Esophagus squamous epithelium (tissue), 4 donors: ENCODE measurements around the gene FBXO33.

ENCODE experiments used
- POLR2A ChIP-seq, 4 donors: fragments of 450-650 bp; IDR thresholded peaks; one replicate each; pipeline ENCODE4 v1.6.1; 2017; ENCODE audit warnings: antibody characterized with exemption in 4 of 4, mild to moderate bottlenecking in 4 of 4, moderate library complexity in 3 of 4
- TF ChIP-seq, protein P1 (sequence below), 6 experiments: fragments of 450-650 bp in 4 of 6; fragments of 200-600 bp in 2 of 6; sonication (generic) in 2 of 6; IDR thresholded peaks; one replicate each; pipeline ENCODE4 v1.5.1; 2016 to 2019; ENCODE audit warnings: antibody characterized with exemption in 6 of 6, mild to moderate bottlenecking in 4 of 6, moderate library complexity in 4 of 6

GRCh38 chr14:39426605-39427004 is 5.6 kb downstream of the FBXO33 start:
- TF ChIP-seq, protein P1, sequence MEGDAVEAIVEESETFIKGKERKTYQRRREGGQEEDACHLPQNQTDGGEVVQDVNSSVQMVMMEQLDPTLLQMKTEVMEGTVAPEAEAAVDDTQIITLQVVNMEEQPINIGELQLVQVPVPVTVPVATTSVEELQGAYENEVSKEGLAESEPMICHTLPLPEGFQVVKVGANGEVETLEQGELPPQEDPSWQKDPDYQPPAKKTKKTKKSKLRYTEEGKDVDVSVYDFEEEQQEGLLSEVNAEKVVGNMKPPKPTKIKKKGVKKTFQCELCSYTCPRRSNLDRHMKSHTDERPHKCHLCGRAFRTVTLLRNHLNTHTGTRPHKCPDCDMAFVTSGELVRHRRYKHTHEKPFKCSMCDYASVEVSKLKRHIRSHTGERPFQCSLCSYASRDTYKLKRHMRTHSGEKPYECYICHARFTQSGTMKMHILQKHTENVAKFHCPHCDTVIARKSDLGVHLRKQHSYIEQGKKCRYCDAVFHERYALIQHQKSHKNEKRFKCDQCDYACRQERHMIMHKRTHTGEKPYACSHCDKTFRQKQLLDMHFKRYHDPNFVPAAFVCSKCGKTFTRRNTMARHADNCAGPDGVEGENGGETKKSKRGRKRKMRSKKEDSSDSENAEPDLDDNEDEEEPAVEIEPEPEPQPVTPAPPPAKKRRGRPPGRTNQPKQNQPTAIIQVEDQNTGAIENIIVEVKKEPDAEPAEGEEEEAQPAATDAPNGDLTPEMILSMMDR (IDR thresholded peaks at IDR 0.05), result peak in 2 of 6 experiments; percentile 11 to 39
- TF ChIP-seq POLR2A (IDR thresholded peaks at IDR 0.05), result no peak
